ENCODE results near the gene SLC14A1. TPM values are rescaled to one million over a fixed set of nuclear protein-coding genes. Genes with fewer than 3 reads are reported as not detected.

SLC14A1 gene
- polyA plus RNA-seq, 1 donor (not counting 4 experiments of a cell fraction or from before 2014, with no cell fraction given), result not detected

DNA sequence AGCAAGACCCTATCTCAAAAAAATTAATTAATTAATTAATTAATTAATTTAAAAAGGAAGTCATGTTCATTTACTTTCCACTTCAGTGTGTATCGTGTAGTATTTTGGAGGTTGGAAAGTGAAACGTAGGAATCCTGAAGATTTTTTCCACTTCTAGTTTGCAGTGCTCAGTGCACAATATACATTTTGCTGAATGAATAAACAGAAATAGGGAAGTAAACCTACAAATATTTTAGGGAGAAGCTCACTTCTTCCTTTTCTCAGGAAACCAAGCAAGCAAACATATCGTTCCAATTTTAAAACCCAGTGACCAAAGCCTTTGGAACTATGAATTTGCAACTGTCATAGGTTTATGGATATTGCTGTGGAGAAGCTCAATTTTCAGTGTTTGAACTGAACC lies 27.8 kb downstream of the SLC14A1 start:
- no peak overlapping the region for H3K27ac ChIP-seq (ENCODE audit: control insufficient read depth, insufficient read depth, low read length)
- FAIRE-seq (no peak), DNase-seq (ENCODE audit: low read depth, low spot score) (no peak)
- H3K4me2 ChIP-seq (ENCODE audit: control insufficient read depth, extremely low read depth, insufficient read depth, low read depth, low read length), result no peak overlapping the region
- H3K36me3 ChIP-seq (ENCODE audit: control insufficient read depth in 2 of 2, extremely low read depth in 1 of 2, insufficient read depth in 2 of 2, low read length in 2 of 2), result no peaks in the 10 kb centered on the region
- no peak overlapping the region for H2AFZ ChIP-seq (ENCODE audit: control insufficient read depth, low read length)
- no peaks in the 10 kb centered on the region for H3K9me1 ChIP-seq (ENCODE audit: control insufficient read depth, extremely low read depth, insufficient read depth, low read length)
- H3K79me2 ChIP-seq (ENCODE audit: control insufficient read depth, insufficient read depth, low read length), result no peaks in the 10 kb centered on the region
- TF ChIP-seq, protein P1, sequence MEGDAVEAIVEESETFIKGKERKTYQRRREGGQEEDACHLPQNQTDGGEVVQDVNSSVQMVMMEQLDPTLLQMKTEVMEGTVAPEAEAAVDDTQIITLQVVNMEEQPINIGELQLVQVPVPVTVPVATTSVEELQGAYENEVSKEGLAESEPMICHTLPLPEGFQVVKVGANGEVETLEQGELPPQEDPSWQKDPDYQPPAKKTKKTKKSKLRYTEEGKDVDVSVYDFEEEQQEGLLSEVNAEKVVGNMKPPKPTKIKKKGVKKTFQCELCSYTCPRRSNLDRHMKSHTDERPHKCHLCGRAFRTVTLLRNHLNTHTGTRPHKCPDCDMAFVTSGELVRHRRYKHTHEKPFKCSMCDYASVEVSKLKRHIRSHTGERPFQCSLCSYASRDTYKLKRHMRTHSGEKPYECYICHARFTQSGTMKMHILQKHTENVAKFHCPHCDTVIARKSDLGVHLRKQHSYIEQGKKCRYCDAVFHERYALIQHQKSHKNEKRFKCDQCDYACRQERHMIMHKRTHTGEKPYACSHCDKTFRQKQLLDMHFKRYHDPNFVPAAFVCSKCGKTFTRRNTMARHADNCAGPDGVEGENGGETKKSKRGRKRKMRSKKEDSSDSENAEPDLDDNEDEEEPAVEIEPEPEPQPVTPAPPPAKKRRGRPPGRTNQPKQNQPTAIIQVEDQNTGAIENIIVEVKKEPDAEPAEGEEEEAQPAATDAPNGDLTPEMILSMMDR (optimal IDR thresholded peaks at IDR 0.05 in 1 of 3, IDR thresholded peaks at IDR 0.05 in 1 of 3, conservative IDR thresholded peaks at IDR 0.05 in 1 of 3; ENCODE audit: extremely low read depth in 1 of 3, insufficient read depth in 2 of 3, low read length in 3 of 3), result no peak
- H3K9ac ChIP-seq (ENCODE audit: control insufficient read depth, extremely low read depth, insufficient read depth, low read length), result no peak overlapping the region
- no peaks in the 10 kb centered on the region for H4K20me1 ChIP-seq (ENCODE audit: control insufficient read depth, extremely low read depth, insufficient read depth, low read length)
- no peaks in the 10 kb centered on the region for H3K4me1 ChIP-seq (ENCODE audit: control insufficient read depth, extremely low read depth, insufficient read depth, low read length)
- dilution Hi-C loops (cut with MboI; ENCODE audit: extremely low pct_ligation_motif_present, low sequenced_read_pairs), result no loop called here
- no peaks in the 10 kb centered on the region for H3K9me3 ChIP-seq (ENCODE audit: control insufficient read depth, low read depth, low read length)
- no peaks in the 10 kb centered on the region for H3K27me3 ChIP-seq (ENCODE audit: control insufficient read depth, extremely low read depth, insufficient read depth, low read length)
- H3K4me3 ChIP-seq (ENCODE audit: control insufficient read depth in 2 of 3, extremely low read depth in 1 of 3, insufficient read depth in 2 of 3, low read depth in 1 of 3, low read length in 3 of 3), result no peak overlapping the region

DNA sequence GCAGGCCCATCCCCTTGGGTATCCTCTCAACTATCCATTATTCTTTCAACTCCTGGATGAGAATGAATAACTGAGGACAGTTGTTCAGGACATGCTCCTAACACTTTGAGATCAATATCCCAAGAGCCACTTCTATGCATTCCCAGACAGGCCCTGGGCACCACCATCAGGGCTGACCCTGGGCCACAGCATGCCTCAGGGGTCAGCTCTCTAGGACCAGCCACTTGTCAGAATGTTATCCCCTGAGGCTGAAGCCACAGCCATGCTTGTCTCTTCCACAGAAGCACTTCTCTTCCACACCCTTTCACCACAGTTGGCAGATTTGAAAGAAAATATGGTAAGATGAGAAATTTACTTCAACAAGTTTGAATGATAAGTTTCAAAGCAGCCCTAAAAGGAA lies 28.7 kb downstream of the SLC14A1 start:
- no peak for FAIRE-seq
- H3K4me2 ChIP-seq (ENCODE audit: control insufficient read depth, extremely low read depth, insufficient read depth, low read depth, low read length), result no peak overlapping the region

More for the DNA sequence above, 28.7 kb downstream of the SLC14A1 start:
- no peak for DNase-seq (ENCODE audit: low read depth, low spot score)
- Histone ChIP-seq H4K20me1 (ENCODE audit: control insufficient read depth, extremely low read depth, insufficient read depth, low read length) (no peaks in the 10 kb centered on the region), H3K4me1 (ENCODE audit: control insufficient read depth, extremely low read depth, insufficient read depth, low read length) (no peaks in the 10 kb centered on the region), H3K36me3 (ENCODE audit: control insufficient read depth in 2 of 2, extremely low read depth in 1 of 2, insufficient read depth in 2 of 2, low read length in 2 of 2) (no peaks in the 10 kb centered on the region), H3K9me3 (ENCODE audit: control insufficient read depth, low read depth, low read length) (no peaks in the 10 kb centered on the region), H2AFZ (ENCODE audit: control insufficient read depth, low read length) (no peak overlapping the region), H3K27ac (ENCODE audit: control insufficient read depth, insufficient read depth, low read length) (no peak overlapping the region), H3K79me2 (ENCODE audit: control insufficient read depth, insufficient read depth, low read length) (no peaks in the 10 kb centered on the region), H3K9me1 (ENCODE audit: control insufficient read depth, extremely low read depth, insufficient read depth, low read length) (no peaks in the 10 kb centered on the region), H3K4me3 (ENCODE audit: control insufficient read depth in 2 of 3, extremely low read depth in 1 of 3, insufficient read depth in 2 of 3, low read depth in 1 of 3, low read length in 3 of 3) (no peak overlapping the region), H3K27me3 (ENCODE audit: control insufficient read depth, extremely low read depth, insufficient read depth, low read length) (no peaks in the 10 kb centered on the region), H3K9ac (ENCODE audit: control insufficient read depth, extremely low read depth, insufficient read depth, low read length) (no peak overlapping the region)
- TF ChIP-seq EZH2 (IDR thresholded peaks at IDR 0.05; ENCODE audit: low read length), result no peak
- TF ChIP-seq, protein P1 (optimal IDR thresholded peaks at IDR 0.05 in 1 of 3, IDR thresholded peaks at IDR 0.05 in 1 of 3, conservative IDR thresholded peaks at IDR 0.05 in 1 of 3; ENCODE audit: extremely low read depth in 1 of 3, insufficient read depth in 2 of 3, low read length in 3 of 3), result no peak
- dilution Hi-C loops (cut with MboI; ENCODE audit: extremely low pct_ligation_motif_present, low sequenced_read_pairs), result no loop called here
